Measurements from ENCODE around the gene PRDM5. TPM values are rescaled to one million over a fixed set of nuclear protein-coding genes. Genes with fewer than 3 reads are reported as not detected.

PRDM5 gene
- total and polyA plus RNA-seq, 10 of the 15 experiments (the other 5 are each of a cell fraction or from before 2014, with no cell fraction given), result 0.07 TPM; not detected in 9

GRCh38 chr4:120691106-120691505 is 231.4 kb downstream of the PRDM5 start:
- Histone ChIP-seq H3K27me3 (replicated peaks in 1 of 2; ENCODE audit: control insufficient read depth in 2 of 2, insufficient read depth in 2 of 2, low read length in 1 of 2) (no peaks in the 10 kb centered on the region), H2AFZ (ENCODE audit: control insufficient read depth, low read depth, low read length) (no peak overlapping the region), H3K79me2 (ENCODE audit: control insufficient read depth, insufficient read depth, low read length) (no peaks in the 10 kb centered on the region), H3K9ac (ENCODE audit: control insufficient read depth, insufficient read depth, low read length) (no peak overlapping the region), H3K36me3 (ENCODE audit: control insufficient read depth in 2 of 2, insufficient read depth in 2 of 2, low read length in 1 of 2) (no peaks in the 10 kb centered on the region), H3K4me2 (ENCODE audit: control insufficient read depth, insufficient read depth) (no peak overlapping the region), H4K20me1 (ENCODE audit: control insufficient read depth, insufficient read depth) (no peaks in the 10 kb centered on the region), H3K4me3 (no peak overlapping the region), H3K4me1 (ENCODE audit: control insufficient read depth, insufficient read depth, low read length) (no peaks in the 10 kb centered on the region), H3K27ac (ENCODE audit: control insufficient read depth, insufficient read depth) (no peak overlapping the region), H3K9me3 (replicated peaks; ENCODE audit: control insufficient read depth, insufficient read depth, low read length) (no peaks in the 10 kb centered on the region)
- in situ Hi-C loops (cut with MboI) (no loop called here), intact Hi-C loops (cut with micrococcal nuclease; ENCODE audit: unreplicated experiment) (no loop called here)
- POLR2A ChIA-PET, result no interaction called here
- RAD21 ChIA-PET (ENCODE audit: unreplicated experiment), result no interaction called here
- FAIRE-seq (no peak), ATAC-seq (no peak), DNase-seq (ENCODE audit: low read depth, low spot score) (no peak)
- CTCF ChIA-PET, result no interaction called here
- BruUV-seq (replicated peaks), result no TSS peak
- TF ChIP-seq PKNOX1 (IDR thresholded peaks at IDR 0.05) (no peak), SMAD1 (IDR thresholded peaks at IDR 0.05; ENCODE audit: low read depth, partially characterized antibody) (no peak), HDAC2 (IDR thresholded peaks at IDR 0.05) (no peak), RELB (IDR thresholded peaks at IDR 0.05; ENCODE audit: low read depth) (no peak), REST (IDR thresholded peaks at IDR 0.05; ENCODE audit: low read depth, low read length) (no peak), MYB (IDR thresholded peaks at IDR 0.05; ENCODE audit: borderline replicate concordance, low read depth, low read length) (no peak), HDGF (IDR thresholded peaks at IDR 0.05) (no peak), PAX5 (IDR thresholded peaks at IDR 0.05; ENCODE audit: borderline replicate concordance, low read depth, low read length) (no peak), NBN (IDR thresholded peaks at IDR 0.05) (no peak)
- SMC1A ChIA-PET (ENCODE audit: uncharacterized antibody, unreplicated experiment), result no interaction called here
